Frontal cortex (tissue), 4 donors: Measurements from ENCODE around the gene PTPRG. TPM values are rescaled to one million over a fixed set of nuclear protein-coding genes. Genes with fewer than 3 reads are reported as not detected.
A peak's percentile ranks its signal among the peaks of the same experiment; 100 is the strongest.

Experiments used
- DNase-seq, 2 donors: peaks; one replicate each; pipeline ENCODE4 v3.0.0; 2012; ENCODE audit warnings: low spot score in 2 of 2
- FAIRE-seq: peaks from 2 replicates; lab custom pipeline; 2012; peaks lifted over from hg19 to GRCh38; lab: Jason Lieb, UNC
- total RNA-seq: library from RNA; depleted of rRNA; stranded (reverse); fragments of >200 nt; gene quantifications from one replicate; pipeline ENCODE4 v1.2.3, GENCODE V29; 2014
- donor health status: control.
- donor health status: control.
- donor health status: control.

Gene PTPRG
- total RNA-seq, 1 donor from 2014 or later = 52.6 TPM

DNA sequence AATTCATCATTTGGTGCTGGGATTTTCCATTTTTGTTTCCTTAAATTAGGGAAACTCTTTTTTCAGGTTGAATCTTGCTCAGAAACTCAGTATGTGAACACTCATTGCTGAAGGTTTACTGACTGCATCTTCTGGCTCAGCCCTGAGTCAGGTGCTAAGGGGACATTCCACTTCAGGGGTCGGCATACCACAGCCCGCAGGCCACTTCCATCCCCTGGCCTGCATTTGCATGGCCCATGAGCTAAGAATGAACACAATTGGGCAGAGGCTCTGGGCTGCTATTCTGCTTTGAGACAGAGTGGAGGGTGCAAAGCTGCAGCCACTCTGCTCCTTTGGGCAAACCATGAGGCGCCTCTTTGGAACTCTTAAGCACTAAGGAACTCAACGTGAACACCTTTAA is 647.0 kb downstream of the PTPRG start:
- FAIRE-seq (no peak), DNase-seq (no peak)

DNA sequence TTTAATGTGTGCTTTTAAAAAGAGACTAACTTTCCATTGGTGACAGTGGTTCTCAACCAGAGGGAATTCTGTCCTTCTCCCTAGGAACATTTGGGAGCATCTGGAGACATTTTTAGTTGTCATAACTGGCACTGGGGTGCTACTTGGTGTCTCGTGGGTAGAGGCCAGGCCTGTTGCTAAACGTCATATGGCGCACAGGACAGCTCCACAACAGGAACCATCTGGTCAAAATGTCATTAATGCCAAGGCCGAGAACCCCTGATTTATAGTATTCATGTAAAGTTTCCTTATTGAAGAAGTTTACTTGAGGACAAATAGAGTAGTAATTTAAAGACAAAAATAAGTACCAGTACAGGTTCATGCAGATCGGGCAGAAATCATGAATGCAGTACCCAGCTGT is 647.7 kb downstream of the PTPRG start:
- no peak for FAIRE-seq

DNA sequence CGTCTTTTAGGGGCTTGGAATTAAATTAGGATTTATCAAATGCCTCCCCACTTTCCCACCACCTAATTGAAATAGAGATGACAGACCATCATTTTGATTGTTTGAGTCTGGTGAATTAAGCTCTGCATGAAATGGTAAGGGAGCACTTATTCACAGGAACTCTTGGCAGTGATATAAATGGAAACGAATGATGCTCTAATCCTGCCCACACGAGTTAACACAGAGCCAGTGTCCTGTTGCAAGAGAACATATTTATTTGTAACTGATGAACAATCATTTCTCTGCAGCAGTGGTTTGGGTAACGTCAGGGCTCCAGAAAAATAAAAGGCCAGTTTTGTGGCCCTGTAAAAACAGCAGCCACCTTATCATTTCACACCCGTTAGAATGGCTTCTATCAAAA is 648.6 kb downstream of the PTPRG start:
- peak in 1 of 2 donors; percentile 24 for DNase-seq
- FAIRE-seq = no peak

More for the DNA sequence above, 647.7 kb downstream of the PTPRG start:
- no peak for DNase-seq

DNA sequence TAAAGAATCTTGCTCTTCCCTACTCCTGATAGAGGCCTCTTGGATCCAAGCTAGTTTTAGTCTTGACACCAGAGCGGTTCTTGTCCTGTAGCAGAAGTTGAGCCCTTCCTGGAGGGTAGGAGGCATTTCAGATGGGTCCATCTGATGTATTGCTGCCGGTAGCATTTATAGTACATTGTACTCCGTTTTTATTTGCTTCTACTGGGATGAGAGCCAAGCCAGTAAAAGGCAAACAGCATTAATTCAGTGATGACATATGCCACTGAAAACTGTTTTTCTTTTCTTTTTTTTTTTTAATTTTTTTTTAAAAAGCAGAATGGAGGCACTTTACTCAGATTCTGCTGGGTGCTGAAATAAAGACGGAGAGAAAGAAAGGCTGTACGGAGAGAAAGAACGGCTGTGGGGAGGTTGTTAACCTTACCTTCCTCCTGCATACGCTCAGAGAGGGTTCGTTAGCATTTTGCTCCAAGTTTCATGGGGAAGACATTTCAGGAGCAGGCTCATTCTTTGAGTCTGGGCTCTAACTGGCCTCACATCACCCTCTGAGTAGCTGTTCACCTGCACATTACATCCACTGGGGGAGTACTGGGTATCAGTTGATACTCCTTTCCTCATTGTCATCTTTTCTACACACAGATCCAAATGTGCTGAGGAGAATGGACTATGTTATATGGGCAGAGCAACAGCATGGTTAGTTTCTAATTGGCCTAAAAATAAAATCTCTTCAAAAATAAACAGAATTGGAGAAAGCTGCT is 650.5 kb downstream of the PTPRG start:
- no peak for FAIRE-seq
- no peak for DNase-seq

DNA sequence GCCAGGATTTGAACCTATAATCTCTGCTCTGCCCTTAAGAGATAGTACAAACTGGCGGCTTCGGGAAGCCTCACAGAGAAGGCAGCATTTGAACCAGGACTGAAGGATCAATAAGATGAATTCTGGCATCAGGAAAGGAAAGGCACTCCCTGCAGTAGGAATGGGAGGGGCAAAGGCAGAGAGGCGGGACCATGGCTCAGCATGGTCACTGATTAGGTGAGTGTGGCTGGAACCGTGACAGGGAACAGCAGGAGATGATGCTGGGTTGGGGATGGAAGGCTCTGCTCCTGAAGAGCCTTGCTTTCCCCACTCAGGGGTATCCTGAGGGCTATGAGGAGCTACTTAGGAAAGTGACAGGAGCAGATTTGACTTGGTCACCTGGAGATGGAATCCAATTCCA is 653.5 kb downstream of the PTPRG start:
- FAIRE-seq = no peak

DNA sequence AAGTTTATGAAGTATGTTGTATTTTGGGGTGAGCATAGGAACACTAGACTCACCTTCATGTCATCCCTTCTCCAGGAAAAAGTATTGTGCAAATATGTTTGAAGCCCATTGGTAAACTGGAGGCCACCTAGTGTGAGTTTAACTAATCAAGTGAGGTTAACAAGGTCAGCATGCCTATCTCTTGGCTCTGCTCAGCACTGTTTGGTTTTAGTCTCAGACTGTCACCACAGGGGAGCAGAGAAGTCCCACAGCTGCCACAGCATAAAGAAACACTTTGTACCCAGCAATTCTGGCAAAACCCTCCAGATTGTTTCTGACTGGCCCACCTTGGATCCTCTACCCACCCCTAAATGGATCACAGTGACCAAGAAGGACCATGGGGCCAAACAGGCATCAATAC is 659.2 kb downstream of the PTPRG start:
- FAIRE-seq = no peak

More for the DNA sequence above, 653.5 kb downstream of the PTPRG start:
- no peak for DNase-seq

DNA sequence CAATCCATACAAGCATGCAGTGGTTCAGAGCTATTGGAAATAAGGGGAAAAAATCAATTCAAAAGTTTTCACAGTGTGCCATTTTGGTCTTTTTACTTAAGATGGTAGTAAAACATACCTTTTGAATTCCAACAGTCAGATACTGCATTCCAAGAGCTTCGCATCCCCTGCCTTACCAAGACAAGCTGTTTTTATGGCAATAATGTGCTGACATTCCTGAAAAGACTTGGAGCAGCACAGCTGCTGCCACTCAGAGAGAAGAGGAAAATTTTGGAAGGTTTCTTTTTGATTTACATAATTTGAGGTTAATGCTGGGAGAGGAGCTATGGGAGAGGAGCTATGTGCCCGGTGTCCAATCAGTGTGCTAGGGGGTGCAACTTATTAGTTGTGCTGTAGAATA is 663.7 kb downstream of the PTPRG start:
- DNase-seq = no peak
- no peak for FAIRE-seq

More for the DNA sequence above, 659.2 kb downstream of the PTPRG start:
- no peak for DNase-seq

DNA sequence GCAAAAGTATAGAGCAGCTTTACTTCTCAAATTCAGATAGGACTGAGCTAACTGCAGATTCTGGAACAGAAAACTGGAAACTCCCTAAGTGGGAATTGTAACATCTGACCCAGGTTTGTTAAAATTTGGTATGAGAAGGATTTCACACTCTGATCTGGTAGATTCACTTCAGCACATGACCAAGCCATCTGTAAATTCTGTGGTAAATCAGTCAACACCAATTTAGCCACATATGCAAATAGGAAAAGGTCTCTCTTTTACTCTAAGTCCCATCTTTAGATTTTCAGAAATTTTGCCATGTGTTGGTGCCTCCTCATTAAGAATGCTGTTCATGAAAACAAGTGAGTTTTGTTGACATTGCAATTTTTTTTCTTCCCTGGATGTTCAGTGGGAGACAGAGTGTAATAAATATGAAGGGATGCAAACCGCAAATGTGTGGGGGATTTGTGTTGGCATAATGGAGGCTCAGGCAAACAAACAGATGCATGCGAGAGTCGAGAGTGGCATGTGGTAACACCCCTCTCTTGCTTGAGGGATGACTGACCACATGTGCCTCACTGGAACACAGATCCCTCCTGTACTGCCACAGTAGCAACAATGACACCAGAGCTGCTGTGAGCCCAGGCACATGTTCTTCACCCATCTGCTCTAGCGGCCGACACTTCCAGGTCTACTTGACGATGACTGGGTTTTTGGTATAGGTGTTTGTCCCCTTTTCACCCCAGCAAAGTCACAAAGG is 665.4 kb downstream of the PTPRG start:
- FAIRE-seq = no peak
- no peak for DNase-seq

DNA sequence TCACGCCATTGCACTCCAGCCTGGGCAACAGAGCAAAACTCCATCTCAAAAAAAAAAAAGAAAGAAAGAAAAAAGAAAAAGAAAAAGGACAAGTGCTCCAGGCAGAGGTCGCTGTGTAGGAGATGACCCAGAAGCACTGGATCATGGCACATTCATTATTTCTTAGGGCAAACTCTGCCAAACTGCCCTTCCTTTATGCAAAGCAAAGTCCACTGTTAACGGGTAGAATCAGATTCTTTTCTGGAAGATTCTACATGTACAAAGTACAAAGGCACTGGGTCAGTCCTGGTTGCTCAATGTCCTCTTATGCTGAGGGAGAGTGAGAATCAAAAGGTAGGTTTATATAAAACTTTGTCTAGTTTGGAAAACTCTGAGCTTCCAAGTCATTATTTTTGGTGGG is 667.1 kb downstream of the PTPRG start:
- FAIRE-seq = no peak
- no peak for DNase-seq

DNA sequence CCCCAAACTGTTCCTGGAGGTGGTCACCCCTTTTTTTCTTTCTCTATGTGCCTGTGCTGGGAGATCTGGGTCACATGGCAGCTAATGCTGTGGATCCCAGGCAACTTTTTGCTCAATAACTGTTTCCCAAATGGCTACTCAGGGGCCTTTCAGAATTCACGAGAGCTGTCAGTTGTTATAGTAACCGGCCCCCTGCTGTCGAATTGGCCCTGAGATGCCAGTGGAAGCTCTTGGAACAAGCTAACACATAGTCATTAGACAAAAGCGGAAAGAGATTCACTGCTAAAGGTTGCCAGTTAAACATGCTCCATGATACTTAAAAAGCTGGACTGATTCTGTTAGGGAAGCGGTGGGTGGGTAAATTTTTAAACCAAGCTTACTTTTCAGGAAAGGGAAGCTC is 667.8 kb downstream of the PTPRG start:
- FAIRE-seq = no peak

DNA sequence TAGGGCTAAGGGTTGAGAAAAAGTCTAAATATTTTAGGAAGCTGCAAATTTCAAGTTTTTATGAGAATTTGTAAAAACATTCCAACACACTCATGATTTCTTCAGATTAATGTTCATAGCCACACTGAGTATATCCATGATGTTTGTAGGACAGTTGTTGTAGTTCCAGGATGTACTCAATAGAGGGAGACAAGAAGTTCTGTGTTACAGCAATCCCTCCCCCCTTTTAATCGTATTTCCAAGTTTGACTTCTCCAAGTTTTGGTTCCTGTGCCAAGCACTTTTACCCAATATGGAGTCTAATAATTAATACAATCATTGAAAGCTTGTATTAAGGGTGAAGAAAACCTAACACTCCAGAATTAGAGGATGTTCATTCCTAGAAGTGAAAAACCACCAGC is 668.5 kb downstream of the PTPRG start:
- DNase-seq = no peak
- no peak for FAIRE-seq

More for the DNA sequence above, 667.8 kb downstream of the PTPRG start:
- no peak for DNase-seq

DNA sequence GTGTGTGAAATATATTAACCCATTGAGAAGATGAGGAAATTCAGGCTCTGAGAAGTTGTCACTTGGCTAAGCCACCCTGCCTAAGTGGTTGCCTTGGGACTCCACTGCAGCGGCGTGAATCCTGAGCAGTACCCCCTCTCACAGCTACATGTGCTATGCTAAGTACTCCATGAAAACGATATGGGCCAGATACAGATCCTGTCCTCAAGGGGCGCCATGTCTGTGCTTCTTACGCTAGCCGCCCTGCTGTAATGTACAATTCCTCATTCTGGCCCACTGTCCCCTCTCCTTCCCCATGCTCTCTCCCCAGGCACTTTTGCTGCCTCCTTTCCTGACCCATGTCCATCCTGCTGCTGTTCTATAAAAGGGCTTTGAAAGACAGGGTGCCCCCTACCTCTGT is 671.7 kb downstream of the PTPRG start:
- DNase-seq (no peak), FAIRE-seq (no peak)

DNA sequence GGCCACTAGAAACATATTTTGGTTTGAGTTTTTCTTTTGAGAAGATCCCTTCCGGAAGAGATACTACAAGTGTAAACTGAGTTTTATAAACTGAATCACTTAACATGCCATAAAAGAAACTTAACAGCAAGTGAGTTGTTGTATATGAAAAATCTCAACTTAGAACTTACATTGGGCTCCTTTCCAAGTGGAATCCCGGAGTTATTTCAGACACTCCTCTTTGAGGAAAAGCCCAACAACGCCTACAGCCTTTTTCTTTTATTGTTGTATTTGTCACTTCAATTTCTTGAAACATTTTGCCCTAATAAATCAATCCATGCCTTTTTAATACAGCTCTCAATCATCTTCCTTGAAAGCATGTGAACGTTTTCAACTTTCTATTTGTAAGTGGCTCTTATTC is 674.6 kb downstream of the PTPRG start:
- FAIRE-seq = no peak
- no peak for DNase-seq

DNA sequence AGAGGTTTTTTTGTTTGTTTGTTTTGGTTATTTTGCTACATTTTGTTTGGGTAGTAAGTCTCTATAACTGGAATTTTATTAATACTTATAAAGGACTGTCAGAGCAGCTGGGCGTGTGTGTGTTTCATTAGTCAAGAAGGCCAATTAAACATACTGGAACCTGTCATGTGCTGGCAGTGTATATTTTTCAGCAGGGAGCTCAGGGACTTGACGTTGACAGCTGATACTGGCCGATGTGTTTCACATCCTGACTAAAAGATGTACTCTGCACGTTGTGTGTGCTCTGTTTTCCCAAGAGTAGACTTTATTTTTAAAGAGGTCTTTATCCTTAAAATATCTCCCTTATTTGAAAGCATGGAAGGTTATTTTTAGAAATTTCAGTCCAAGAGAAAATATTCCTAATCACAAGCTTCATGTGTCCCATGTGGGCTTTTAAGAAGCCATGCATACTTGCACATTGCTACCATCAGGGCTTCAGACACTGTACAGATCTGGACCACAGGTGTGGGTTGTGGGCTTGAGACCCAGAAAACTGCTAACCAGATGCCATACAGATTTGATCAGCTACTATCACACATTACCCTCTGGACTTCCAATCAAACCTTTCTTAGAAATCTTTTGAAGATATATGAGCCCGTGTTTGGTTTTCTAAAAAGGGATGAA is 676.0 kb downstream of the PTPRG start:
- DNase-seq = no peak
- no peak for FAIRE-seq

DNA sequence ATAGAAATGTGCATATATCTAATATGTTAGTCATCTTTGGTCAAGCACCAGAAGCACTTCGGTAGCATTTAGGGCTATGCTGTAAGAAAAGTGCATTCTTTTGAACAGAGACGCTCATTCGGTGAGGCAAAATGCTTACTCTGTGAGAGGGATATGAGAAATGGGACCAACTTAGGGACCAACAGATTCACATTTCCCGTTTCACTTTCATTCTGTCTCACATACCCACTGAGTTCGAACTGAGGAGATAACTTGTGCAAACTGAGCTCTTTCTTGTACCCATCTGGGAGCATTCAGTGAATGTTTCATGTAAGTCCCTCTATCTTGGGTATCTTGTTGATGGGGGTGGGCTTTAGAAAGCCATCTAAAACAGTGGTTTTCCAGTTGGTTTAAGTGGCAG is 676.6 kb downstream of the PTPRG start:
- DNase-seq = no peak
- no peak for FAIRE-seq

DNA sequence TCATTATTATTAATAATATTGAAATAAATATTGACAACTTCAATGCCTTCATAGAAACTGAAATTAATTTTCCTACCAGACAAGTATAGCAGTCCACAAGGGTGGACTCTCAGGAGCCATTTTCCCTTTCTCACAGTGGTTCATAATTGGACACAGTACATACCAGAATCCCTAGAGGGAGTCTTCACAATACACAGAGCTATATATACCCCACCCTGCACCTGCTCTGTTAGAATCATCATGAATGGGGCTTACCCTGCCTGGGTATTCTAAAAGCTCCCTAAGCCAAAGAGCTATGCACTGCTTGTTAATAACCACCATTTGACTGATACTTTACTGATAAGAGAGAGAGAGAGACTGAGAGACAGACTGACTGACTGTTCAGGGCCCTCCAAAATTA is 677.1 kb downstream of the PTPRG start:
- no peak for DNase-seq
- no peak for FAIRE-seq

DNA sequence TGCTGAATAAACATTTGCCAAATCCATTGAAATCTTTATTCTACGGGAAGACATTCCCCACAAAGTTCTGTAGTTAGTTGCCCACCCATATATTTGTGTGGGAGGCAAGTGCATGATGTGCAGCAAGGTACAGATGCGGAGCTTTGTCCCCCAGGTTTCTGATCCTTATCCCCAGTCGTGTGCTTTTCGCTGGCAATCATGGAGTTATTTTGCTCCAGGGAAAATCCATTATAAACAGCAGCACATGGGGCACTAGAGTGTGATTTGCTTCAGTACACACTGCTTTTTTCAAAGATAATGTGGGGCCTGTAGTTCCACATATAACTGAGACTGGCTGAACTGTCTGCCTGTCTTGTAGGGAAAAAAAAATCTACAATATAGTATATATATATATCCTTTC is 679.9 kb downstream of the PTPRG start:
- no peak for FAIRE-seq
- no peak for DNase-seq

DNA sequence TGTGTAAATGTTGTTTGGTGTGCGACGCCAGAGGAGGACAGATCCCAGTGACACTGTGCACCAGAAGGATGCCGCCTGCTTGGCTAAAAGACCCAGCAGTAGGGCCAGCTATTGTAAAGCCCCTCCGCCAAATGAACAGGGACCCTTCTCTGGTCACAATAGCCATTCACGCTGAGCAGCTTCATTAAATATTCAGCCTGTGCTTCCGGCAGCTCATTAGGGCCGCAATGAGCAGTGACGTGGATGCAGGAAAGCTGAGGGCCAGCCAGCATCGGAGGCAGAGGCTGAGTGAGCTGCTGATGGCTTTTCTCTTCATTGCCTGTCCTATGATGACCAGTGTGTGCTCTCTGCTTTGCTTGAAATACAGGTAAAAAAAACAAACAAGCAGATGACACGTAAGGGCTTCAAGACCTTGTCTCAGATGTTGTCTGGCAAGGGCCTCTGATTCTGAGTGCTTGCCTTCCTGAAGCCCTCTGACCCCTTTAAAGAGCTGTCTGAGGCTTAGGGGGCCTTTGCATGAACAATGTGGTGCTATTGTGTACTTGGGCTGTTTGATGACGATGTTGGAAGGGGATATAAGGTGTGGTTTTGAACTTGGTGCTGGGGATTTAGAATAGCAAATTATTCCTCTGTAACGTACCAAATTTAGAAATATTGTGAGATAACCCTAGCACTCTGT is 681.6 kb downstream of the PTPRG start:
- DNase-seq (no peak), FAIRE-seq (no peak)

DNA sequence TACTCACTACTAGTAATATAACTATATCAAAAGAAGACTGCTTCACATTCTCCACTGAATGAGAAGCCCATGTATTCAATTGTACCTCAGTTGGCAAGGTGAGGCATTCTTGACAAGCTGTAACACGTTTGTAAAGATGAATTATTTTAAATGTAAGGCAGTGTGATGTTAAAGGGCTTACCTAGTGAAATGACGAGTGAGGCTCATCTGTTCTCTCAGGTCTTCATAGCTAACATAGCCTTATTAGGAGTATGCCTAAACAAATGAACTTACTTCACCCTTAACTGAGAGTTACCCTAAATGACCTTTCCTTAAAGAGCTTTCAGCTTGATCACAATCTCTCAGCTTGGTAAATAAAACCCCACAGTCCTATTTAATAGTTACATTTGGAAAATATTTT is 684.7 kb downstream of the PTPRG start:
- FAIRE-seq (no peak), DNase-seq (no peak)

DNA sequence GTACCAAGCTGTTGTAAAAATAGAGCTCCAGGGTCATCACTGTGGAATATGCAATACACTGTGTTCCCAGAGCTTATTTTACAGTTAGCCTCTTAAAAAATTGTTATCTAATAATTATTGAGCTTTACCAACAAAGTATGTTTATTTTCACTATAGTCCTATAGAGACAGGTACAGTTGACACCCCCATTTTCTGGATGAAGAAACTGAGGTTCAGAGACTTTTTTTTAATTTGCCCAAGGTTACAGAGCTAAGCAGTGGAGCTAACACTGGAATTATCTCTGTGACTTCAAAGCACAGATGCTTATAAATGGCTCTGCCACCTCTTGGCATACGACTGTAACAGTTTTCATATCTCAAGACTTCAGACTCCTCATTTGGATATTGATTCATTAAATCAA is 685.6 kb downstream of the PTPRG start:
- FAIRE-seq = no peak

More for the DNA sequence above, 685.6 kb downstream of the PTPRG start:
- no peak for DNase-seq
